RPMI8226 (cell line): ENCODE measurements around the gene VAPA.

Experiments used
- DNase-seq: peaks from one replicate; pipeline ENCODE4 v3.0.0-alpha.2; 2015

The VAPA gene

GRCh38 chr18:9984080-9984479 lies 70.3 kb downstream of the VAPA start:
- no peak for DNase-seq

GRCh38 chr18:9985641-9986040 lies 71.8 kb downstream of the VAPA start:
- no peak for DNase-seq

GRCh38 chr18:9986156-9986930 lies 72.5 kb downstream of the VAPA start:
- DNase-seq: no peak

- DNase-seq: no peak
These were observed 73.5 kb downstream of the VAPA start for GRCh38 chr18:9987345-9987744.

- no peak for DNase-seq
These were observed 74.1 kb downstream of the VAPA start for GRCh38 chr18:9987931-9988330.

- no peak for DNase-seq
These were observed 74.8 kb downstream of the VAPA start for GRCh38 chr18:9988665-9989064.

- DNase-seq: no peak
These were observed 75.7 kb downstream of the VAPA start for GRCh38 chr18:9989481-9989880.

- DNase-seq: no peak
These were observed 77.5 kb downstream of the VAPA start for GRCh38 chr18:9991011-9992000.

- DNase-seq: no peak
These were observed 78.6 kb downstream of the VAPA start for GRCh38 chr18:9992300-9992972.

GRCh38 chr18:9992973-9993520 lies 79.2 kb downstream of the VAPA start:
- no peak for DNase-seq

- no peak for DNase-seq
These were observed 79.8 kb downstream of the VAPA start for GRCh38 chr18:9993521-9994025.

- DNase-seq: no peak
These were observed 80.3 kb downstream of the VAPA start for GRCh38 chr18:9994026-9994570.

- no peak for DNase-seq
These were observed 81.0 kb downstream of the VAPA start for GRCh38 chr18:9994701-9995235.

GRCh38 chr18:9995631-9996030 lies 81.8 kb downstream of the VAPA start:
- no peak for DNase-seq

GRCh38 chr18:9996094-9996493 lies 82.3 kb downstream of the VAPA start:
- no peak for DNase-seq

GRCh38 chr18:9997711-9998110 lies 83.9 kb downstream of the VAPA start:
- DNase-seq: no peak

- DNase-seq: no peak
These were observed 84.5 kb downstream of the VAPA start for GRCh38 chr18:9998330-9998729.

- no peak for DNase-seq
These were observed 88.5 kb downstream of the VAPA start for GRCh38 chr18:10002280-10002679.

GRCh38 chr18:10003281-10003680 lies 89.5 kb downstream of the VAPA start:
- no peak for DNase-seq

- DNase-seq: no peak
These were observed 90.0 kb downstream of the VAPA start for GRCh38 chr18:10003866-10004265.

GRCh38 chr18:10006311-10006893 lies 92.6 kb downstream of the VAPA start:
- DNase-seq: no peak
